Liver (tissue), 9 donors: ENCODE results near the gene CLDN24. TPM values are rescaled to one million over a fixed set of nuclear protein-coding genes. Genes with fewer than 3 reads are reported as not detected.

Source experiments
- DNase-seq: peaks from one replicate; pipeline ENCODE4 v3.0.0-alpha.2; 2017; ENCODE audit warnings: low spot score
- H3K27ac ChIP-seq, 2 donors: one replicate each; pipeline ENCODE4 v1.7.0; 2013; ENCODE audit warnings: inconsistent platforms in 2 of 2, low read length in 2 of 2, control low read depth in 1 of 2, low read depth in 1 of 2, mild to moderate bottlenecking in 1 of 2
- H3K27me3 ChIP-seq, 4 donors: one replicate each; pipeline versions ENCODE4 v1.6.1 to v1.7.0; 2013; ENCODE audit warnings: low read length in 3 of 4, inconsistent platforms in 1 of 4, mild to moderate bottlenecking in 1 of 4, moderate library complexity in 1 of 4; ENCODE audit not compliant: control insufficient read depth in 4 of 4, insufficient read depth in 4 of 4
- H3K36me3 ChIP-seq, 4 donors: one replicate each; pipeline versions ENCODE4 v1.6.1 to v1.7.0; 2013; ENCODE audit warnings: low read length in 3 of 4, mild to moderate bottlenecking in 3 of 4, low read depth in 1 of 4, moderate library complexity in 1 of 4; ENCODE audit not compliant: control insufficient read depth in 4 of 4, insufficient read depth in 3 of 4
- H3K4me1 ChIP-seq, 4 donors: one replicate each; pipeline versions ENCODE4 v1.6.1 to v1.7.0; 2013; ENCODE audit warnings: low read length in 3 of 4, mild to moderate bottlenecking in 3 of 4, moderate library complexity in 1 of 4; ENCODE audit not compliant: control insufficient read depth in 4 of 4, insufficient read depth in 4 of 4
- H3K4me3 ChIP-seq, 3 donors: one replicate each; pipeline versions ENCODE4 v1.6.1 to v1.7.0; 2013; ENCODE audit warnings: low read length in 3 of 3, control low read depth in 1 of 3, low read depth in 1 of 3, mild to moderate bottlenecking in 1 of 3
- H3K9ac ChIP-seq, 2 donors: one replicate each; pipeline ENCODE4 v1.7.0; 2013; ENCODE audit warnings: low read length in 2 of 2, mild to moderate bottlenecking in 2 of 2, moderate library complexity in 2 of 2, control low read depth in 1 of 2, low read depth in 1 of 2
- H3K9me3 ChIP-seq, 4 donors: one replicate each; pipeline versions ENCODE4 v1.6.1 to v1.7.0; 2013; ENCODE audit warnings: low read length in 3 of 4; ENCODE audit not compliant: control insufficient read depth in 4 of 4
- ATF3 ChIP-seq: IDR thresholded peaks from 2 replicates; pipeline ENCODE4 v1.6.1; 2016; ENCODE audit warnings: antibody characterized with exemption
- CTCF ChIP-seq: fragments of 150-350 bp; IDR thresholded peaks from 2 replicates; pipeline ENCODE4 v1.5.1; 2017; ENCODE audit warnings: improper control_type of control experiment, low read depth, low read length; ENCODE audit not compliant: missing input control
- EGR1 ChIP-seq, 2 donors: IDR thresholded peaks; 2 replicates each; pipeline ENCODE4 v1.6.1; 2016 to 2018; ENCODE audit warnings: antibody characterized with exemption in 2 of 2, low read depth in 2 of 2
- FOXA1 ChIP-seq: IDR thresholded peaks from 2 replicates; pipeline ENCODE4 v1.6.1; 2016; ENCODE audit warnings: antibody characterized with exemption
- FOXA2 ChIP-seq: IDR thresholded peaks from 2 replicates; pipeline ENCODE4 v1.6.1; 2016; ENCODE audit warnings: antibody characterized with exemption
- GABPA ChIP-seq, 2 donors: IDR thresholded peaks in 1 of 2; conservative IDR thresholded peaks in 1 of 2; 2 replicates each; pipeline ENCODE4 v1.6.1; 2016; ENCODE audit warnings: antibody characterized with exemption in 2 of 2, mild to moderate bottlenecking in 1 of 2, moderate library complexity in 1 of 2
- HNF4A ChIP-seq, 2 donors: conservative IDR thresholded peaks; 2 replicates each; pipeline ENCODE4 v1.6.1; 2016; ENCODE audit warnings: antibody characterized with exemption in 2 of 2, mild to moderate bottlenecking in 2 of 2
- HNF4G ChIP-seq: IDR thresholded peaks from 2 replicates; pipeline ENCODE4 v1.6.1; 2016; ENCODE audit warnings: antibody characterized with exemption
- MAX ChIP-seq: IDR thresholded peaks from 2 replicates; pipeline ENCODE4 v1.6.1; 2016; ENCODE audit warnings: antibody characterized with exemption
- NR2F2 ChIP-seq: IDR thresholded peaks from 2 replicates; pipeline ENCODE4 v1.6.1; 2016; ENCODE audit warnings: antibody characterized with exemption
- RAD21 ChIP-seq, 2 donors: IDR thresholded peaks; 2 replicates each; pipeline ENCODE4 v1.6.1; 2016; ENCODE audit warnings: antibody characterized with exemption in 2 of 2, mild to moderate bottlenecking in 2 of 2
- REST ChIP-seq: IDR thresholded peaks from 2 replicates; pipeline ENCODE4 v1.6.1; 2016; ENCODE audit warnings: antibody characterized with exemption, mild to moderate bottlenecking
- RXRA ChIP-seq, 2 donors: IDR thresholded peaks; 2 replicates each; pipeline ENCODE4 v1.6.1; 2017 to 2018; ENCODE audit warnings: antibody characterized with exemption in 2 of 2, mild to moderate bottlenecking in 1 of 2
- TAF1 ChIP-seq: conservative IDR thresholded peaks from 2 replicates; pipeline ENCODE4 v1.6.1; 2016; ENCODE audit warnings: antibody characterized with exemption, mild to moderate bottlenecking
- YY1 ChIP-seq: IDR thresholded peaks from 2 replicates; pipeline ENCODE4 v1.6.1; 2016; ENCODE audit warnings: antibody characterized with exemption, mild to moderate bottlenecking
- ZBTB33 ChIP-seq: IDR thresholded peaks from 2 replicates; pipeline ENCODE4 v1.6.1; 2016; ENCODE audit warnings: antibody characterized with exemption
- WGBS: extraction: QIAGEN DNeasy Blood & Tissue Kit; methylation state at CpG from one replicate; pipeline ENCODE4 v1.1.7; 2013; 5-methylcytosine and 5-hydroxymethylcytosine counted together
- polyA plus RNA-seq, 2 donors: library from polyadenylated mRNA; stranded (reverse) in 1 of 2; unstranded in 1 of 2; fragments of 200-250 nt in 1 of 2; fragments of >200 nt in 1 of 2; fragmentation: Nextera tagmentation in 1 of 2; extraction: Ambion mirVana in 1 of 2; gene quantifications; one replicate each; pipeline versions ENCODE4 v1.2.1 to v1.2.3, GENCODE V29; 2013 to 2015
- total RNA-seq, 2 donors: library from RNA; depleted of rRNA; stranded (reverse); fragments of >200 nt; gene quantifications; one replicate each; pipeline ENCODE4 v1.2.3, GENCODE V29; 2014
- donor health status: healthy.
- donor health status: healthy.
- donor health status: healthy.
- donor health status: healthy.
- donor health status: healthy.

The CLDN24 gene
- total and polyA plus RNA-seq, 4 donors = not detected

GRCh38 chr4:183303301-183303700 is 18.9 kb downstream of the CLDN24 start:
- DNase-seq = no peak
- no peaks in the 10 kb centered on the region for H3K27me3 ChIP-seq
- H3K4me3 ChIP-seq = no peak overlapping the region
- WGBS = 93% methylated on average over 4 of the region's 4 CpGs
- no peaks in the 10 kb centered on the region for H3K4me1 ChIP-seq
- H3K27ac ChIP-seq = no peak overlapping the region
- TF ChIP-seq TAF1 (no peak), FOXA2 (no peak), ZBTB33 (no peak), MAX (no peak), NR2F2 (no peak), EGR1 (IDR thresholded peaks at IDR 0.05; ENCODE audit: low read depth in 2 of 2) (no peak), RXRA (IDR thresholded peaks at IDR 0.05) (no peak), YY1 (no peak), HNF4A (conservative IDR thresholded peaks at IDR 0.05) (no peak), CTCF (no peak), HNF4G (no peak), GABPA (IDR thresholded peaks at IDR 0.05 in 1 of 2, conservative IDR thresholded peaks at IDR 0.05 in 1 of 2) (no peak), RAD21 (IDR thresholded peaks at IDR 0.05) (no peak), REST (no peak)
- H3K36me3 ChIP-seq = peaks cover 3 to 16% (median 8%) of the 10 kb centered on the region in 4 donors
- H3K9me3 ChIP-seq = no peaks in the 10 kb centered on the region
- no peak overlapping the region for H3K9ac ChIP-seq

GRCh38 chr4:183300655-183301054 is 21.6 kb downstream of the CLDN24 start:
- no peaks in the 10 kb centered on the region for H3K27me3 ChIP-seq
- no peak overlapping the region for H3K4me3 ChIP-seq
- H3K9me3 ChIP-seq = no peaks in the 10 kb centered on the region
- no peaks in the 10 kb centered on the region for H3K4me1 ChIP-seq
- 88% methylated on average over 5 of the region's 5 CpGs for WGBS
- no peak for DNase-seq
- H3K9ac ChIP-seq = no peak overlapping the region
- H3K27ac ChIP-seq = no peak overlapping the region
- H3K36me3 ChIP-seq = peaks cover 4 to 26% (median 13%) of the 10 kb centered on the region in 4 donors
- TF ChIP-seq FOXA1 = no peak
- no peak for TF ChIP-seq REST
- TF ChIP-seq ZBTB33 = no peak
- no peak for TF ChIP-seq RXRA (IDR thresholded peaks at IDR 0.05)
- TF ChIP-seq GABPA (IDR thresholded peaks at IDR 0.05 in 1 of 2, conservative IDR thresholded peaks at IDR 0.05 in 1 of 2) = no peak
- no peak for TF ChIP-seq NR2F2
- no peak for TF ChIP-seq ATF3
- no peak for TF ChIP-seq FOXA2
- TF ChIP-seq MAX = no peak
